ENCODE measurements around the gene PTPRC.
A peak's percentile ranks its signal among the peaks of the same experiment; 100 is the strongest.

The PTPRC gene

DNA sequence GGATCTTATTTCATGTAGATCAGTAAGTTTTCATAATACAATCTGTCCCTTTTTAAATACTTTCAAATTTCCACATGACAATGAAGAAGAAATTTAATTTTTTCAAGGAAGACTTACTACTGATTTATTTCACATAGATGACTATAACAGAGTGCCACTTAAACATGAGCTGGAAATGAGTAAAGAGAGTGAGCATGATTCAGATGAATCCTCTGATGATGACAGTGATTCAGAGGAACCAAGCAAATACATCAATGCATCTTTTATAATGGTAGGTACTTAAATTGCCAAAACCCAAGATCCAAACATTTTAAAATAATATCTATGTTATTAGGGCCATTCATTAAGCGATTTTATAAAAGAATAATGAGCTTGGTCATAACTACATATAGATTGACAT lies 110.4 kb downstream of the PTPRC start:
- TF ChIP-seq, protein P1, sequence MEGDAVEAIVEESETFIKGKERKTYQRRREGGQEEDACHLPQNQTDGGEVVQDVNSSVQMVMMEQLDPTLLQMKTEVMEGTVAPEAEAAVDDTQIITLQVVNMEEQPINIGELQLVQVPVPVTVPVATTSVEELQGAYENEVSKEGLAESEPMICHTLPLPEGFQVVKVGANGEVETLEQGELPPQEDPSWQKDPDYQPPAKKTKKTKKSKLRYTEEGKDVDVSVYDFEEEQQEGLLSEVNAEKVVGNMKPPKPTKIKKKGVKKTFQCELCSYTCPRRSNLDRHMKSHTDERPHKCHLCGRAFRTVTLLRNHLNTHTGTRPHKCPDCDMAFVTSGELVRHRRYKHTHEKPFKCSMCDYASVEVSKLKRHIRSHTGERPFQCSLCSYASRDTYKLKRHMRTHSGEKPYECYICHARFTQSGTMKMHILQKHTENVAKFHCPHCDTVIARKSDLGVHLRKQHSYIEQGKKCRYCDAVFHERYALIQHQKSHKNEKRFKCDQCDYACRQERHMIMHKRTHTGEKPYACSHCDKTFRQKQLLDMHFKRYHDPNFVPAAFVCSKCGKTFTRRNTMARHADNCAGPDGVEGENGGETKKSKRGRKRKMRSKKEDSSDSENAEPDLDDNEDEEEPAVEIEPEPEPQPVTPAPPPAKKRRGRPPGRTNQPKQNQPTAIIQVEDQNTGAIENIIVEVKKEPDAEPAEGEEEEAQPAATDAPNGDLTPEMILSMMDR (conservative IDR thresholded peaks at IDR 0.05), result no peak
- no peak overlapping the region for H3K27ac ChIP-seq

DNA sequence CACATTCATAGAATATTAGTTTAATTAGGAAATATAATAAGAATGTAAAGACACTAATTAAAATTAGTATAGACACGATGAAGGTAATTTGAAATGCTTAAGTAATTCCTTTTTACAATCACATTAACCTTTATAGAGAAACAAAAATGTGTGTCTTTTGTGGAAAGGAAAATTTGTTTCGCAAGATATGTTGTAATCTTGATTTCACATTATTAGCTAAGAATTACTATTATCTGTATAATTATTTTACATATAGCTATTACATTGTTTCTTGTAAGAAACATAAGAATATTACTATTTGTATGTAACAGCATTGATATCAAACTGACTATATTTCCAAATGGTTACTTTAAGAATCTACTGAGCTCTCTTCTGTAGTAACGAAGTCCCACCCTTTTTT lies 111.2 kb downstream of the PTPRC start:
- H3K27ac ChIP-seq, result no peak overlapping the region
- TF ChIP-seq, protein P1 (conservative IDR thresholded peaks at IDR 0.05), result no peak

DNA sequence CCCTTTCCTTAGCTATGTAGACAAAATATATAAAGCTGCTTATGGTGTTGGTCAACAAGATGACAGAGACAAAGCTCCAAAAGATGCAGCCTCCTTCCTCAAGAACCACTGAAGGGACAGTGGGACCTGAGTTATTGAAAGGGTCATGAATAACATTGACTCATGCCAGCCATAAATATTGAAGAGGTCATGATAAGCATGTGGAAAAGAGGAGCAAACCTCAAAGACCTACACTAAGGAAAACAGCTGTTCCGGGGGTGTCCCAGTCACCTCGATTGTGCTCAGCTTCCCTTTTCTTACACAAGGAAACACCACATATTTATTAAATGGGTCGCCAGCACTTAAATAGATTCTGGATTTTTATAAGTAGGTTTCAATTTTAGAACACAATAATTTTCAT lies 112.9 kb downstream of the PTPRC start:
- no peak overlapping the region for H3K27ac ChIP-seq
- TF ChIP-seq, protein P1 (conservative IDR thresholded peaks at IDR 0.05), result no peak

DNA sequence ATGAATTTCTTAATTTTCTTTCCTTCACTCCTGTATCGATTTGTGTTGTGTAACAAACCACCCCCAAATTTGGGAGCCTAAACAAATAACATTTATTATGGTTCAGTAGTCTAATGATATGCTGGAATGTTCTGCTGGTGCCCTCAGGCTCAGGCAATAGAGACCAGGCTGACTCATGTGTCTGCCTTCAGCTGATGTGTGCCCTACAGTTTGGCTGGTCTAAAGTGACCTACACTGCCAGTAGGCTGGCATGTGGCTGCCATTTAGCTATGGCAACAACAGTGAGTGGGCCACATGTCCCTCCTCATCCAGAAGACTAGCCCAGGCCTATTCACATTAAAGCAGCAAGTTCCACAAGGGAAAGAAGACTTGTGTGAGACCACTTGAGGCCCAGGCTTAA lies 115.8 kb downstream of the PTPRC start:
- TF ChIP-seq, protein P1 (conservative IDR thresholded peaks at IDR 0.05), result no peak
- no peak overlapping the region for H3K27ac ChIP-seq

- TF ChIP-seq, protein P1 (conservative IDR thresholded peaks at IDR 0.05), result no peak
- H3K27ac ChIP-seq, result no peak overlapping the region
Measured at GRCh38 chr1:198755715-198756114, 116.9 kb downstream of the PTPRC start.

DNA sequence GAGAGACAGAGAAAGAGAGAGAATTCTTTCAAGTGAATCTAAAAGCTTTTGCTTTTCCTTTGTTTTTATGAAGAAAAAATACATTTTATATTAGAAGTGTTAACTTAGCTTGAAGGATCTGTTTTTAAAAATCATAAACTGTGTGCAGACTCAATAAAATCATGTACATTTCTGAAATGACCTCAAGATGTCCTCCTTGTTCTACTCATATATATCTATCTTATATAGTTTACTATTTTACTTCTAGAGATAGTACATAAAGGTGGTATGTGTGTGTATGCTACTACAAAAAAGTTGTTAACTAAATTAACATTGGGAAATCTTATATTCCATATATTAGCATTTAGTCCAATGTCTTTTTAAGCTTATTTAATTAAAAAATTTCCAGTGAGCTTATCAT lies 117.6 kb downstream of the PTPRC start:
- TF ChIP-seq, protein P1 (conservative IDR thresholded peaks at IDR 0.05), result peak; percentile 59
- H3K27ac ChIP-seq, result no peak overlapping the region

GRCh38 chr1:198761859-198762616 lies 123.2 kb downstream of the PTPRC start:
- no peak overlapping the region for H3K27ac ChIP-seq
- TF ChIP-seq, protein P1 (conservative IDR thresholded peaks at IDR 0.05), result no peak

Data from VCaP (cell line).